Effector memory CD4-positive, alpha-beta T cell (primary cell): ENCODE results near the gene C15orf61.
A peak's percentile ranks its signal among the peaks of the same experiment; 100 is the strongest.

ENCODE experiments used
- DNase-seq, 3 donors: peaks; one replicate each; pipeline ENCODE4 v3.0.0-alpha.2; 2020
- H3K27ac ChIP-seq: 2 replicates; pipeline ENCODE4 v1.7.0; 2013; ENCODE audit warnings: mild to moderate bottlenecking, low read length, moderate library complexity; ENCODE audit not compliant: insufficient read depth, poor library complexity, severe bottlenecking
- H3K27me3 ChIP-seq: replicated peaks from 2 replicates; pipeline ENCODE4 v1.7.0; 2013; ENCODE audit warnings: mild to moderate bottlenecking, low read length; ENCODE audit not compliant: insufficient read depth, control insufficient read depth, poor library complexity, severe bottlenecking
- H3K36me3 ChIP-seq: 2 replicates; pipeline ENCODE4 v1.7.0; 2013; ENCODE audit warnings: mild to moderate bottlenecking, low read length, moderate library complexity; ENCODE audit not compliant: control insufficient read depth, insufficient read depth
- H3K4me1 ChIP-seq: 2 replicates; pipeline ENCODE4 v1.7.0; 2013; ENCODE audit warnings: low read length, mild to moderate bottlenecking; ENCODE audit not compliant: control insufficient read depth, insufficient read depth, poor library complexity, severe bottlenecking
- H3K4me3 ChIP-seq: 2 replicates; pipeline ENCODE4 v1.7.0; 2013; ENCODE audit warnings: low read length, low read depth, mild to moderate bottlenecking; ENCODE audit not compliant: insufficient read depth, poor library complexity, severe bottlenecking
- H3K9me3 ChIP-seq: 2 replicates; pipeline ENCODE4 v1.7.0; 2013; ENCODE audit warnings: mild to moderate bottlenecking, low read length, moderate library complexity; ENCODE audit not compliant: control insufficient read depth
- total RNA-seq, 3 donors: gene quantifications; one replicate each; lab custom pipeline; 2026; lab: John Stamatoyannopoulos, UW

The C15orf61 gene
- total RNA-seq, result 6.9 to 18.0 (median 7.0) reads per million in 3 donors

GRCh38 chr15:67521029-67521782 lies at the start of gene C15orf61:
TSS of gene C15orf61 (plus strand) at chr15:67521131. CDS start at chr15:67521249, 118 bp downstream.
- peaks cover 4% of the 10 kb centered on the region for H3K4me1 ChIP-seq
- H3K4me3 ChIP-seq, result peak within 1 kb of the TSS; percentile 56
- H3K9me3 ChIP-seq, result no peaks in the 10 kb centered on the region
- H3K27me3 ChIP-seq, result no peaks in the 10 kb centered on the region
- H3K36me3 ChIP-seq, result no peaks in the 10 kb centered on the region
- peak; percentile 72 to 78 (median 77) for DNase-seq
- H3K27ac ChIP-seq, result peak within 1 kb of the TSS; percentile 83

- no peaks in the 10 kb centered on the region for H3K4me1 ChIP-seq
- no peaks in the 10 kb centered on the region for H3K9me3 ChIP-seq
- DNase-seq, result no peak
- H3K36me3 ChIP-seq, result no peaks in the 10 kb centered on the region
- no peak overlapping the region for H3K27ac ChIP-seq
- no peaks in the 10 kb centered on the region for H3K27me3 ChIP-seq
- H3K4me3 ChIP-seq, result no peak overlapping the region
These were observed 48.0 kb upstream of the C15orf61 start for GRCh38 chr15:67472957-67473356.

- no peaks in the 10 kb centered on the region for H3K9me3 ChIP-seq
- no peaks in the 10 kb centered on the region for H3K27me3 ChIP-seq
- H3K27ac ChIP-seq, result no peak overlapping the region
- DNase-seq, result no peak
- no peaks in the 10 kb centered on the region for H3K36me3 ChIP-seq
- H3K4me3 ChIP-seq, result no peak overlapping the region
- no peaks in the 10 kb centered on the region for H3K4me1 ChIP-seq
These were observed 46.4 kb upstream of the C15orf61 start for GRCh38 chr15:67474405-67475110.

GRCh38 chr15:67479781-67480505 lies 41.0 kb upstream of the C15orf61 start:
- Histone ChIP-seq H3K4me3 (no peak overlapping the region), H3K36me3 (no peaks in the 10 kb centered on the region), H3K9me3 (no peaks in the 10 kb centered on the region), H3K27me3 (no peaks in the 10 kb centered on the region), H3K27ac (no peak overlapping the region), H3K4me1 (no peaks in the 10 kb centered on the region)
- DNase-seq, result no peak

GRCh38 chr15:67480741-67481140 lies 40.2 kb upstream of the C15orf61 start:
- Histone ChIP-seq H3K27ac (no peak overlapping the region), H3K36me3 (no peaks in the 10 kb centered on the region), H3K27me3 (no peaks in the 10 kb centered on the region), H3K4me3 (no peak overlapping the region), H3K4me1 (no peaks in the 10 kb centered on the region), H3K9me3 (no peaks in the 10 kb centered on the region)
- DNase-seq, result no peak

GRCh38 chr15:67481680-67482079 lies 39.3 kb upstream of the C15orf61 start:
- no peak overlapping the region for H3K27ac ChIP-seq
- H3K27me3 ChIP-seq, result no peaks in the 10 kb centered on the region
- no peaks in the 10 kb centered on the region for H3K9me3 ChIP-seq
- no peak overlapping the region for H3K4me3 ChIP-seq
- no peaks in the 10 kb centered on the region for H3K4me1 ChIP-seq
- H3K36me3 ChIP-seq, result no peaks in the 10 kb centered on the region
- no peak for DNase-seq

GRCh38 chr15:67495585-67495984 lies 25.3 kb upstream of the C15orf61 start:
- Histone ChIP-seq H3K27ac (no peak overlapping the region), H3K36me3 (no peaks in the 10 kb centered on the region), H3K4me3 (no peak overlapping the region), H3K27me3 (no peaks in the 10 kb centered on the region), H3K4me1 (no peaks in the 10 kb centered on the region), H3K9me3 (no peaks in the 10 kb centered on the region)
- DNase-seq, result no peak

- no peak for DNase-seq
- Histone ChIP-seq H3K36me3 (no peaks in the 10 kb centered on the region), H3K9me3 (no peaks in the 10 kb centered on the region), H3K4me3 (no peak overlapping the region), H3K4me1 (no peaks in the 10 kb centered on the region), H3K27ac (no peak overlapping the region), H3K27me3 (no peaks in the 10 kb centered on the region)
These were observed 19.6 kb upstream of the C15orf61 start for GRCh38 chr15:67501177-67501835.

GRCh38 chr15:67501836-67502461 lies 19.0 kb upstream of the C15orf61 start:
- DNase-seq, result no peak
- Histone ChIP-seq H3K4me3 (no peak overlapping the region), H3K27ac (no peak overlapping the region), H3K9me3 (no peaks in the 10 kb centered on the region), H3K36me3 (no peaks in the 10 kb centered on the region), H3K4me1 (no peaks in the 10 kb centered on the region), H3K27me3 (no peaks in the 10 kb centered on the region)
